SK-N-MC (cell line): ENCODE measurements around the gene LPCAT2.

Source experiments
- EZH2 ChIP-seq: fragments of 200-600 bp; sonication (generic); IDR thresholded peaks from one replicate; pipeline ENCODE4 v1.6.1; 2017; ENCODE audit warnings: antibody characterized with exemption
- FOXP2 ChIP-seq: optimal IDR thresholded peaks from 2 replicates; pipeline ENCODE3; 2011; ENCODE audit warnings: mild to moderate bottlenecking, moderate library complexity; ENCODE audit not compliant: insufficient read depth; ENCODE audit errors: extremely low read length, control extremely low read depth
- POLR2AphosphoS5 ChIP-seq: IDR thresholded peaks from 2 replicates; pipeline ENCODE4 v1.6.1; 2012; ENCODE audit warnings: mild to moderate bottlenecking, low read depth, low read length, borderline replicate concordance

- TF ChIP-seq POLR2AphosphoS5 (no peak), EZH2 (no peak), FOXP2 (no peak)
Observed at GRCh38 chr16:55588799-55589198, 79.9 kb downstream of the LPCAT2 start.
